ENCODE results near the gene SPEM3.

SPEM3 gene

DNA sequence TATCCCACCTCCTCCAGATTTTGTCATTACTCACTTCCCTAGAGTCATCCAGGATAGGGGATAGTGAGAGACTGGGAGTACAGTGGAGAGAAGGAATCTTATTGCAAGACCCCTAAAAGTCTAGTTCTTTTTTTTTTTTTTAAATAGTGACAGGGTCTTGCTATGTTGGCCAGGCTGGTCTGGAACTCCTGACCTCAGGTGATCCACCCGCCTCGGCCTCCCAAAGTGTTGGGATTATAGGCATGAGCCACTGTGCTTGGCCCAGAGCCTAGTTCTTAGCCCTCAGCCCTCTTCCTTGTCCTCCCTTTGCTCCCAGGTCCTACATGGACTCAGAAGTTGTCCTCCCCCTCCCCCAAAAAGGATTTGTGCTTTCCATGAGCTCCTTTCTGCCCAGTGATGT lies 13.5 kb downstream of the SPEM3 start:
- TF ChIP-seq, protein P1, sequence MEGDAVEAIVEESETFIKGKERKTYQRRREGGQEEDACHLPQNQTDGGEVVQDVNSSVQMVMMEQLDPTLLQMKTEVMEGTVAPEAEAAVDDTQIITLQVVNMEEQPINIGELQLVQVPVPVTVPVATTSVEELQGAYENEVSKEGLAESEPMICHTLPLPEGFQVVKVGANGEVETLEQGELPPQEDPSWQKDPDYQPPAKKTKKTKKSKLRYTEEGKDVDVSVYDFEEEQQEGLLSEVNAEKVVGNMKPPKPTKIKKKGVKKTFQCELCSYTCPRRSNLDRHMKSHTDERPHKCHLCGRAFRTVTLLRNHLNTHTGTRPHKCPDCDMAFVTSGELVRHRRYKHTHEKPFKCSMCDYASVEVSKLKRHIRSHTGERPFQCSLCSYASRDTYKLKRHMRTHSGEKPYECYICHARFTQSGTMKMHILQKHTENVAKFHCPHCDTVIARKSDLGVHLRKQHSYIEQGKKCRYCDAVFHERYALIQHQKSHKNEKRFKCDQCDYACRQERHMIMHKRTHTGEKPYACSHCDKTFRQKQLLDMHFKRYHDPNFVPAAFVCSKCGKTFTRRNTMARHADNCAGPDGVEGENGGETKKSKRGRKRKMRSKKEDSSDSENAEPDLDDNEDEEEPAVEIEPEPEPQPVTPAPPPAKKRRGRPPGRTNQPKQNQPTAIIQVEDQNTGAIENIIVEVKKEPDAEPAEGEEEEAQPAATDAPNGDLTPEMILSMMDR (IDR thresholded peaks at IDR 0.05; ENCODE audit: control extremely low read depth, extremely low read depth, low read depth, missing control alignments) = no peak
- ChIA-PET CTCF (interaction anchor here (1.1 to 4.5 kb wide), 5 partner anchors 13 to 118 kb away, joined by 3 to 20 read pairs (median 9); partner anchors contain the start of genes SENP3 and TMEM95), POLR2A (no interaction called here)
- DNase-seq (ENCODE audit: extremely low spot score) = no peak

DNA sequence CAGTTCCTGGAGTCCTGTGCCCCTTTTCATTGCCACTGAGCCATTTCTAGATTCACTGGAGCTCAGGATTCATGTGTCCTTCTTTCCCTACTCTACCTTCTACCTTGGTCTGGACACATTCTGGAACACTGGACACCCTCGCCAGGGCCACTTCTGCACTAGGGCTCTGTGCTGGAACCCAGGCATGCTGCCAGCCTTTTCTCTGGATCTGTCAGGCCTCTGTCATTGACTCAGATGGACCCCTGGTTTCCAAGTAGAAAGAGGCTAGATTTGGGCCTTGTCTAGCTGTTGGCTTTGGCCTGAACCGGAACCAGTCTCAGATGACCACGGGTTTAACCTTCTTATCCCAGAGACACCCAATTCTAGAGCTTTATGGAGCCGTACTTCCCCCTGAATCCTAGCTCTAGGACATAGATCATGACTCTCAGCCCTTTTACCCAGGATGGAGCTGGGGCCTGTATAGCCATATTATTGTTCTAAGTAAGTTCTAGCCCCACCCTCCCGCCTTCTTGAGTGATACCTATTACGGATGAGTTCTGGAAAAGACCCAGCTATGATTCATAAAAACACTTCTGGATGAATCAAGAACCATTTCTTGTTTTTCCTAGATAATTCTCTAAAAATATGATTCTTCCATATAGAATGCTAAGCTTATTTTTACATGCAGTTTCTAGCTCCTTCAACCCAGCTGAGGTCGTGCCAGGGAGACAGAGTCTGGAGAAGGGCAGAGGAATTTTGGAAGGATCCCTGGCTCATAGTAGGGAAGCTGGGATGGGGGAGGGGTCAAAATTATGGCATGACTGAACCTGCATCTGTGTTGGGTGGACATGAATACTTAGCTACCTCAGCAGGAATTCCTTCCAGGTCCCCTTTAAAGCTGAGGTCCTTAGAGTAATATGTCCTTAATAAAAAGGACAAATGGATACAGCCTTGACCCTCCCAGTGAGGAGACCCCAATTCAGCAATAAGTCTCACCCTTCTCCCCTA lies 15.1 kb downstream of the SPEM3 start:
- ChIA-PET POLR2A (interaction anchor here (1.2 to 1.7 kb wide), 2 partner anchors 40 to 41 kb away, joined by 3 to 6 read pairs; partner anchors contain the start of genes POLR2A and TMEM256), CTCF (interaction anchor here (0.8 to 5.4 kb wide), 9 partner anchors 8 to 117 kb away, joined by 3 to 39 read pairs (median 4); partner anchors contain the start of genes SENP3 and TMEM102)
- TF ChIP-seq, protein P1 (IDR thresholded peaks at IDR 0.05; ENCODE audit: control extremely low read depth, extremely low read depth, low read depth, missing control alignments) = no peak

DNA sequence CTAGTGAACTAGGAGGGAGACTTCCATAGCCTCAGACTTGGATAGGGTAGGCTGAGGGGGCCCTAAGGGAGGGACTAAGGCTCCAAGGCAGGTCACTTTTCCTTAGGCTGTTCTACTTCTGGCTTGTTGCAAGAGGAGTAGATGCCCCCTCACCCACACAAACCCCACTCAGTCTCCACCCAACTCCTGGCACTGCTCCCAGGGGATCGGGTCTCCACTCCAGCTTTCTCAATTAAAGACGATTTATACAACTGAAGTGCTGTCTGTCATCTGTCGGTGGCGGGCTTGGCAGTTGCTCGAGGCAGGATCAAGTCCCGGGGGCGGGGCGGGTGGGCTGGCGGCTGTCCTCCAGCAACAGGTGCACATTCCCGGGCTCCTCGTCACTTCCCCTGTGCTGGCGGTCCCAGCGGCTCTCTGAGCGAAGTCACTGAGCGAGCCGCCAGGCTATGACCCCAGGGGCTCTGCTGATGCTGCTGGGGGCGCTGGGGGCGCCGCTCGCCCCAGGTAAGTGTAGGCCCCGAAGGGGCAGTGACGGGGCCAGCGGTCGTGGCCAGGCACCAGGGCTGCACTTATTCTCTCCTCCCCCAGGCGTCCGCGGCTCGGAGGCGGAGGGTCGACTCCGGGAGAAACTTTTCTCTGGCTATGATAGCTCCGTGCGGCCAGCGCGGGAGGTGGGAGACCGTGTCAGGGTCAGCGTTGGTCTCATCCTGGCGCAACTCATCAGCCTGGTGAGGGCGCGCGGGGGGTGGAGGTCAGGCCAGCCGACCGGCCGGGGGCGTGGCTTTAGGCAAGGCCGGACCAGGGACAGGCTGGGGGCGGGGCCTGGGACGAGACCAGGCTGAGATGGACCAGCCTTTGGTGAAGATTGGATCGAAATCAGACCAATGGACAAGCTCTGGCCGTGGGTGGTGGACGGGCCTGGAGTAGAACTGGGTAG lies 16.3 kb downstream of the SPEM3 start, which contains the start of gene CHRNB1:
TSS of gene CHRNB1 (plus strand) at position 380 of the 937 bp plus-strand sequence. CDS start at position 447, 67 bp downstream.
- TF ChIP-seq, protein P1 (IDR thresholded peaks at IDR 0.05; ENCODE audit: control extremely low read depth, extremely low read depth, low read depth, missing control alignments) = no peak
- CTCF ChIA-PET = interaction anchor here (0.9 to 5.4 kb wide), 8 partner anchors 8 to 116 kb away, joined by 3 to 39 read pairs (median 4); partner anchors contain the start of genes SPEM2 and TMEM102
- POLR2A ChIA-PET = interaction anchor here (1.0 to 1.7 kb wide), 3 partner anchors 19 to 41 kb away, joined by 3 to 10 read pairs (median 7); partner anchors contain the start of genes POLR2A and TMEM256
- peak; percentile 71 for DNase-seq (ENCODE audit: extremely low spot score)

More for the DNA sequence above, 15.1 kb downstream of the SPEM3 start:
- no peak for DNase-seq (ENCODE audit: extremely low spot score)

DNA sequence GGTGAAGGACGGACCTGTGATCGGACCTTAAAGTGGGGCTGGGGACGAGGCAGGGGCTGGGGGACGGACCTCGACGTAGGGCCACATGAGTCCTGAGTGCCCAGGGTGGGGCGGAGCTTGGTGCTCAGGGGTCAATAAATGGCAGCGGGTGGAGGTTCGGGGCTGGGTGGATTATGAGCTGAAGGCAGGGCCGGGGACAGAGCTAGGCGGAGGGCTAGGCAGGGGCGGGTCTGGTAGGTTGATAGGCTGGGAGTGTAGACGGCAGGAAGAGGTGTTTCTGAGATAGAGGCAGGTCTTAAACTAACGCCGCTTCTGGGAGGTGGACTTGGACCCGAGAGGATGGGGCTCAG lies 16.9 kb downstream of the SPEM3 start:
- ChIA-PET CTCF (interaction anchor here (1.1 to 5.4 kb wide), 4 partner anchors 9 to 115 kb away, joined by 3 to 39 read pairs (median 6); partner anchors contain the start of genes SPEM2 and TMEM102), POLR2A (interaction anchor here (1.0 to 1.6 kb wide), 3 partner anchors 11 to 39 kb away, joined by 4 to 10 read pairs (median 8); partner anchors contain the start of gene POLR2A)
- TF ChIP-seq, protein P1 (IDR thresholded peaks at IDR 0.05; ENCODE audit: control extremely low read depth, extremely low read depth, low read depth, missing control alignments) = no peak
- peak; percentile 49 for DNase-seq (ENCODE audit: extremely low spot score)

DNA sequence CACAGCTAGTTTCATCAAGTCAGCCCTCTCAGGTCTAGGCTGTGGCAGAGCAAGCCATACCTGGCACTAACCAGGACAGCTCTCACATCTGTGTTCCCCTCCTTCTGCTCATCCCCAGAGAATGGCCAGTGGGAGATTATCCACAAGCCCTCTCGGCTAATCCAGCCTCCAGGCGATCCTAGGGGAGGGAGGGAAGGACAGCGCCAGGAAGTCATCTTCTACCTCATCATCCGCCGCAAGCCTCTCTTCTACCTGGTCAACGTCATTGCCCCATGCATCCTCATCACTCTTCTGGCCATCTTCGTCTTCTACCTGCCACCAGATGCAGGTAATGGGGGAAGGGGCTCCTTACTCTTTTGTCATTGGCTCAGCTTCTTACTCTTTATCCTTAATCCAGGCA lies 19.8 kb downstream of the SPEM3 start:
- POLR2A ChIA-PET = interaction anchor here (0.5 kb wide), 1 partner anchor 48 kb away, joined by 6 read pairs; no protein-coding TSS in a partner anchor

More for the DNA sequence above, 19.8 kb downstream of the SPEM3 start:
- TF ChIP-seq, protein P1 (IDR thresholded peaks at IDR 0.05; ENCODE audit: control extremely low read depth, extremely low read depth, low read depth, missing control alignments) = no peak
- DNase-seq (ENCODE audit: extremely low spot score) = no peak
- CTCF ChIA-PET = interaction anchor here (5.4 kb wide), 1 partner anchor 12 kb away, joined by 39 read pairs; the partner anchor contains the start of gene TMEM102

All from GM10248 (cell line).